GM12878 (cell line): Measurements from ENCODE around the gene CYP4F3. TPM values are rescaled to one million over a fixed set of nuclear protein-coding genes. Genes with fewer than 3 reads are reported as not detected.

ENCODE experiments used
- ATAC-seq: fragments of 200-7000 bp; cut with Tn5 transposase; 3 replicates; pipeline ENCODE4 v1.9.1; 2020; ENCODE audit warnings: mild to moderate bottlenecking, moderate library complexity
- BruUV-seq: library from RNA; stranded (reverse); fragments of 400-500 nt; replicated peaks from 2 replicates; lab custom pipeline; 2021; lab: Mats Ljungman, UMichigan
- CTCF ChIA-PET: fragments of 300-600 bp; sonication (Branson Sonifier 250); formaldehyde crosslinking; extraction: SDS; loops from one replicate; lab custom pipeline; 2021; ENCODE audit warnings: inconsistent platforms; lab: Yijun Ruan, JAX
- POLR2A ChIA-PET: fragments of 350-600 bp; formaldehyde crosslinking; extraction: SDS; loops from one replicate; lab custom pipeline; 2021; ENCODE audit warnings: inconsistent platforms; lab: Charles Lee
- RAD21 ChIA-PET: fragments of 300-600 bp; sonication (Branson Sonifier 250); formaldehyde crosslinking; loops from one replicate; lab custom pipeline; 2023; ENCODE audit warnings: antibody characterized with exemption; ENCODE audit not compliant: unreplicated experiment; lab: Charles Lee
- SMC1A ChIA-PET: fragments of 300-600 bp; sonication (Branson Sonifier 250); formaldehyde crosslinking; loops from one replicate; lab custom pipeline; 2023; ENCODE audit not compliant: unreplicated experiment, uncharacterized antibody; lab: Charles Lee
- DNase-seq: peaks from one replicate; pipeline ENCODE4 v3.0.0-alpha.2; 2011; ENCODE audit warnings: low read depth, low spot score
- FAIRE-seq: peaks from 3 replicates; lab custom pipeline; 2011; peaks lifted over from hg19 to GRCh38; lab: Jason Lieb, UNC
- H2AFZ ChIP-seq: 2 replicates; pipeline ENCODE4 v1.6.0; 2011; ENCODE audit warnings: low read depth, low read length, control low read depth; ENCODE audit not compliant: control insufficient read depth
- H3K27ac ChIP-seq: 2 replicates; pipeline ENCODE4 v1.5.1; 2011; ENCODE audit warnings: control low read depth; ENCODE audit not compliant: control insufficient read depth, insufficient read depth
- H3K27me3 ChIP-seq, 2 experiments: replicated peaks in 1 of 2; 2 replicates each; pipeline versions ENCODE4 v1.6.0 to v1.6.1; 2011; ENCODE audit warnings: low read length in 1 of 2; ENCODE audit not compliant: control insufficient read depth in 2 of 2, insufficient read depth in 2 of 2
- H3K36me3 ChIP-seq, 2 experiments: 2 replicates each; pipeline ENCODE4 v1.5.1; 2011; ENCODE audit warnings: low read length in 1 of 2; ENCODE audit not compliant: control insufficient read depth in 2 of 2, insufficient read depth in 2 of 2
- H3K4me1 ChIP-seq: 2 replicates; pipeline ENCODE4 v1.6.1; 2011; ENCODE audit warnings: mild to moderate bottlenecking, low read length, moderate library complexity, mixed read lengths; ENCODE audit not compliant: control insufficient read depth, insufficient read depth
- H3K4me2 ChIP-seq: 2 replicates; pipeline ENCODE4 v1.6.0; 2011; ENCODE audit warnings: control low read depth; ENCODE audit not compliant: control insufficient read depth, insufficient read depth
- H3K4me3 ChIP-seq: fragments of 200-600 bp; sonication (generic); 2 replicates; pipeline ENCODE4 v1.5.1; 2016
- H3K79me2 ChIP-seq: 2 replicates; pipeline ENCODE4 v1.6.0; 2011; ENCODE audit warnings: low read length; ENCODE audit not compliant: control insufficient read depth, insufficient read depth
- H3K9ac ChIP-seq: 2 replicates; pipeline ENCODE4 v1.8.0; 2011; ENCODE audit warnings: low read length, control low read depth, mixed read lengths; ENCODE audit not compliant: control insufficient read depth, insufficient read depth
- H3K9me3 ChIP-seq: replicated peaks from 3 replicates; pipeline ENCODE4 v1.5.1; 2011; ENCODE audit warnings: mild to moderate bottlenecking, low read length; ENCODE audit not compliant: control insufficient read depth, insufficient read depth
- H4K20me1 ChIP-seq: 2 replicates; pipeline ENCODE4 v1.6.0; 2011; ENCODE audit not compliant: control insufficient read depth, insufficient read depth
- CBX3 ChIP-seq: fragments of 200-600 bp; sonication (generic); IDR thresholded peaks from 2 replicates; pipeline ENCODE4 v1.6.1; 2016; ENCODE audit warnings: low read depth, borderline replicate concordance
- CHD2 ChIP-seq: IDR thresholded peaks from 2 replicates; pipeline ENCODE4 v1.6.1; 2011; ENCODE audit warnings: low read depth, low read length, improper control_type of control experiment, borderline replicate concordance
- HSF1 ChIP-seq: fragments of 150-350 bp; IDR thresholded peaks from 2 replicates; pipeline ENCODE4 v1.6.1; 2014; ENCODE audit warnings: mild to moderate bottlenecking, low read depth, low read length
- KLF5 ChIP-seq: fragments of 450-650 bp; IDR thresholded peaks from 2 replicates; pipeline ENCODE4 v1.6.1; 2014; ENCODE audit warnings: mild to moderate bottlenecking; ENCODE audit not compliant: partially characterized antibody
- POLR2AphosphoS2 ChIP-seq: IDR thresholded peaks from 2 replicates; pipeline ENCODE4 v1.6.1; 2011; ENCODE audit warnings: low read depth, mild to moderate bottlenecking, low read length, improper control_type of control experiment, moderate library complexity
- SMARCA5 ChIP-seq: fragments of 450-650 bp; IDR thresholded peaks from 2 replicates; pipeline ENCODE4 v1.6.1; 2017; ENCODE audit warnings: mild to moderate bottlenecking
- TCF3 ChIP-seq: IDR thresholded peaks from 2 replicates; pipeline ENCODE4 v1.6.1; 2012; ENCODE audit warnings: low read depth, mild to moderate bottlenecking, low read length, borderline replicate concordance; ENCODE audit not compliant: insufficient read depth
- WGBS: methylation state at CpG from one replicate; pipeline ENCODE4 v1.1.6; 2016; ENCODE audit warnings: low lambda C conversion rate; ENCODE audit not compliant: insufficient replicate concordance, insufficient coverage; ENCODE audit errors: missing lambda C conversion rate; 5-methylcytosine and 5-hydroxymethylcytosine counted together
- in situ Hi-C: fragments of 300-500 bp; cut with MboI; formaldehyde crosslinking; loops from 9 replicates; pipeline ENCODE4 v1.14.3; 2018; ENCODE audit warnings: mixed read lengths
- intact Hi-C: fragments of 100-400 bp; cut with micrococcal nuclease; formaldehyde crosslinking; loops from one replicate; pipeline ENCODE4 v1.14.2; 2022; ENCODE audit not compliant: unreplicated experiment
- polyA plus RNA-seq, 11 experiments: library from polyadenylated mRNA; depleted of rRNA in 4 of 11; unstranded in 6 of 11; stranded (reverse) in 5 of 11; fragments of >200 nt; fragmentation: Nextera tagmentation in 4 of 11; fragmentation: Illumina TruSeq in 1 of 11; extraction: Ambion mirVana in 4 of 11; extraction: Trizol in 1 of 11; gene quantifications; 1 replicate in 1 of 11; 2 replicates in 10 of 11; pipeline versions ENCODE4 v1.2.1 to v1.2.3, GENCODE V29; 2011 to 2016; ENCODE audit warnings: inconsistent platforms in 2 of 11, missing spikeins in 2 of 11, low read depth in 1 of 11
- total RNA-seq, 4 experiments: library from RNA; depleted of rRNA in 3 of 4; stranded (reverse); fragments of >200 nt in 3 of 4; fragmentation: Illumina TruSeq in 1 of 4; extraction: Trizol in 1 of 4; gene quantifications; 2 replicates each; pipeline versions ENCODE4 v1.2.1 to v1.2.3, GENCODE V29; 2013 to 2021

The CYP4F3 gene
- total and polyA plus RNA-seq, 10 of the 15 experiments (the other 5 are each of a cell fraction or from before 2014, with no cell fraction given), result 0.08 to 4.7 (median 1.2) TPM

DNA sequence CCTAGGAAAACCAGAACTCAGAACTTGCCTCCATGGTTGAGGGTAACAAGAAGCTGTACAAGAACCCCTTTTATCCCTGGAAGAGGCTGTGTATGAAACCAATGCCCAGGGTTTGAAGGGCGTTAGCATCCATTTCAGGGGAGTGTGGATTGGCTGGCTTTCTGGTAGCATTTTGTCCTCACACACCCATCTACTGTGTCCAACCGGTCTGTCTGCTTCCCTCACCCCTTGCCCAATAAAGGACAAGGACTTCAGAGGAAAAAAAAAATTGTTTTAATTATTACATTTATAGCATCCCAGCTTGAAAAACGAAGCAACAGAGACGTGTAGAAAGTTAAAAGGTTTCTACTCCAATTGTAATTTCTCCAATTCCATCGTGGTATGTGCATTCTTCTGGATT is 28.4 kb upstream of the CYP4F3 start:
- Histone ChIP-seq H3K36me3 (no peaks in the 10 kb centered on the region), H3K79me2 (no peaks in the 10 kb centered on the region), H3K4me1 (no peaks in the 10 kb centered on the region), H2AFZ (no peak overlapping the region), H3K27ac (no peak overlapping the region), H4K20me1 (no peaks in the 10 kb centered on the region), H3K4me2 (no peak overlapping the region), H3K4me3 (no peak overlapping the region), H3K9me3 (no peaks in the 10 kb centered on the region), H3K9ac (no peak overlapping the region), H3K27me3 (no peaks in the 10 kb centered on the region; a peak in 2 of 4 replicates)
- intact Hi-C loops (no loop called here), in situ Hi-C loops (no loop called here)
- POLR2A ChIA-PET, result no interaction called here
- RAD21 ChIA-PET, result no interaction called here
- 2% methylated on average over 5 of the region's 5 CpGs for WGBS
- SMC1A ChIA-PET, result interaction anchor here (0.6 kb wide), 1 partner anchor 30 kb away, joined by 3 read pairs; no protein-coding TSS in a partner anchor
- DNase-seq, result no peak
- ATAC-seq, result no peak
- FAIRE-seq, result no peak
- no TSS peak for BruUV-seq
- TF ChIP-seq POLR2AphosphoS2, result no peak
- TF ChIP-seq TCF3, result no peak
- TF ChIP-seq KLF5, result no peak
- TF ChIP-seq SMARCA5, result no peak
- no peak for TF ChIP-seq HSF1
- no peak for TF ChIP-seq CHD2
- TF ChIP-seq CBX3, result no peak
- CTCF ChIA-PET, result no interaction called here
